Heart right ventricle (tissue), 16 donors: ENCODE results near the gene ETNK2. TPM values are rescaled to one million over a fixed set of nuclear protein-coding genes. Genes with fewer than 3 reads are reported as not detected.

ENCODE experiments used
- ATAC-seq, 8 donors: fragments of 200-7000 bp; cut with Tn5 transposase; one replicate each; pipeline ENCODE4 v1.9.1; 2020; ENCODE audit warnings: mild to moderate bottlenecking in 8 of 8, moderate library complexity in 8 of 8, moderate number of reproducible peaks in 1 of 8
- DNase-seq, 2 donors: peaks; one replicate each; pipeline ENCODE4 v3.0.0-alpha.2; 2020
- H3K27ac ChIP-seq, 10 donors: fragments of 200-600 bp; sonication (generic) in 2 of 10; one replicate each; pipeline versions ENCODE4 v1.5.0 to v1.8.0; 2020 to 2022; ENCODE audit warnings: mild to moderate bottlenecking in 3 of 10
- H3K27me3 ChIP-seq, 7 donors: fragments of 200-600 bp; one replicate each; pipeline ENCODE4 v1.8.0; 2021 to 2022; ENCODE audit warnings: mild to moderate bottlenecking in 2 of 7
- H3K36me3 ChIP-seq, 9 donors: fragments of 200-600 bp; sonication (generic) in 1 of 9; one replicate each; pipeline versions ENCODE4 v1.5.0 to v1.8.0; 2020 to 2022; ENCODE audit warnings: mild to moderate bottlenecking in 2 of 9
- H3K4me1 ChIP-seq, 9 donors: fragments of 200-600 bp; sonication (generic) in 1 of 9; one replicate each; pipeline versions ENCODE4 v1.5.0 to v1.8.0; 2020 to 2022; ENCODE audit warnings: mild to moderate bottlenecking in 4 of 9
- H3K4me3 ChIP-seq, 10 donors: fragments of 200-600 bp; sonication (generic) in 2 of 10; one replicate each; pipeline versions ENCODE4 v1.5.0 to v1.8.0; 2020 to 2022; ENCODE audit warnings: mild to moderate bottlenecking in 7 of 10, moderate library complexity in 2 of 10
- H3K9me3 ChIP-seq, 11 donors: fragments of 200-600 bp in 10 of 11; sonication (generic) in 2 of 11; one replicate each; pipeline versions ENCODE4 v1.5.0 to v1.8.0; 2013 to 2022; ENCODE audit warnings: mild to moderate bottlenecking in 2 of 11, control low read depth in 1 of 11, moderate library complexity in 1 of 11
- WGBS, 2 donors: extraction: QIAGEN DNeasy Blood & Tissue Kit; methylation state at CpG; one replicate each; pipeline ENCODE4 v1.1.7; 2013; ENCODE audit warnings: inconsistent platforms in 1 of 2; 5-methylcytosine and 5-hydroxymethylcytosine counted together
- intact Hi-C, 10 donors: fragments of 100-400 bp; cut with DNase I; formaldehyde crosslinking; loops; one replicate each; pipeline versions ENCODE4 v1.11.1 to v1.14.2; 2022
- polyA plus RNA-seq, 2 donors: library from polyadenylated mRNA; stranded (reverse); fragments of 200-250 nt; gene quantifications; one replicate each; pipeline ENCODE4 v1.2.3, GENCODE V29; 2013
- total RNA-seq, 10 donors: library from RNA; stranded (reverse); fragmentation: NEBNext Ultra II Directional in 3 of 10; extraction: Animal tissue kit (Norgen Biotek cat#: 25700) in 3 of 10; gene quantifications; one replicate each; pipeline versions ENCODE4 v1.2.1 to v1.2.4, GENCODE V29; 2021 to 2023
- TF ChIP-seq, protein P1 (sequence below), 9 donors: fragments of 200-600 bp; sonication (generic) in 2 of 9; IDR thresholded peaks; one replicate each; pipeline versions ENCODE4 v1.5.0 to v1.8.0; 2021 to 2022; ENCODE audit warnings: antibody characterized with exemption in 9 of 9, mild to moderate bottlenecking in 5 of 9, moderate library complexity in 1 of 9
- donor health status: Arrhythmogenic right ventricular cardiomyopathy.
- donor health status: ischemic (EF 13 %, LVEDD 7.1; RV severe dilation, severe dysfunction).
- donor health status: healthy with polysubstance abuse.
- donor health status: DM: no; HTN: yes; CAD: no.
- donor health status: DM: no; HTN: no; CAD: no.
- donor health status: ischemic (EF 25% LVEDD 6.9; RV normal size, moderate dysfunction).
- donor health status: ischemic (EF 25% LVEDD 5.7; RV mildly dilated, moderate dysfunction).
- donor health status: healthy.
- donor health status: DM: yes; HTN: yes; CAD: no.
- donor health status: Ischemic cardiomyopathy.
- donor health status: ischemic (EF 35%, LVEDD 5.7; RV mildly dilated, moderate dysfunction).
- donor health status: nonischemic (EF 11% LVEDD 7.7; RV severe dilation, severe dysfunction).
- donor health status: DM: yes; HTN: yes; CAD: no.
- donor health status: PGD.
- donor health status: ischemic (EF 29% LVEDD 5.4; RV normal size, mild dysfunction).
- donor health status: nonischemic (EF 23%, LVEDD 6.1; RV moderate dilation, normal function).

The ETNK2 gene
- total and polyA plus RNA-seq, 12 donors: 0.47 to 5.2 (median 2.3) TPM

DNA sequence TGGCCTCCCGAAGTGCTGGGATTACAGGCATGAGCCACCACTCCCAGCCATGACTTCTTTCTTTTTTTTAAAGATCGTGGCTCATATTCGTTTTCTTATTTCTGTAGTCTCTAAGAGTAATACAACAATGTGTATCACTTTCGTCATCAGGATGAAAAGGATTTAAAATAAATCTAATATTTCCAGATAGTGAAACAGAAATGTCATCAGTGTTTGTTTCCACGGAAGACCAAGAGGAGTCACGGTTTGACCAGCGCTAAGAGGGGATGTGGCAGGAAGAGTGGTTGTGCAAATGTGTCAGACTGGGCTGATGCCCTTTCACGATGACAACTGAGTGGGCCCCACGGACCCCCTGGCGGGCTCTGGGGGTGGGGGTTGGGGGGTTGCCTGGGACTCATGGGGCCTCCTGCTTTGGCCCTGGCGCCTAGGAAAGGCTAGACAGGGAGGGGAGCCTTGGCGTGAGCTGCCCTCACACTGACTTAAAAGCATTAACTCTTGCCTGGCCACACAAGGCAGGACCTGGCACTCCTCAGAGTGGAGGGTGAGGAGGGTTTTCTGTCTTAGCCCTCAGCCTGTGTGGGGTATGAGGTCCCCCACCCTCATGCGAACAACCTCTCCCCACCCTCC lies 70.6 kb downstream of the ETNK2 start:
- ATAC-seq (no peak), DNase-seq (no peak)
- WGBS, 2 donors: 50 to 63% methylated on average over 13 of the region's 13 CpGs
- Histone ChIP-seq H3K4me1 (peaks cover 15 to 99% (median 61%) of the 10 kb centered on the region in 9 donors), H3K27me3 (peaks cover 0 to 3% (median 0%) of the 10 kb centered on the region in 7 donors), H3K36me3 (peaks cover 0 to 5% (median 0%) of the 10 kb centered on the region in 9 donors), H3K27ac (peak overlapping the region in 5 of 10 donors; percentile 20 to 74 (median 56)), H3K4me3 (no peak overlapping the region), H3K9me3 (no peaks in the 10 kb centered on the region)
- intact Hi-C loops: loop anchor here in 1 of 10 donors (5.0 kb wide), 1 partner anchor 46 kb away; no protein-coding TSS in a partner anchor
- TF ChIP-seq, protein P1, sequence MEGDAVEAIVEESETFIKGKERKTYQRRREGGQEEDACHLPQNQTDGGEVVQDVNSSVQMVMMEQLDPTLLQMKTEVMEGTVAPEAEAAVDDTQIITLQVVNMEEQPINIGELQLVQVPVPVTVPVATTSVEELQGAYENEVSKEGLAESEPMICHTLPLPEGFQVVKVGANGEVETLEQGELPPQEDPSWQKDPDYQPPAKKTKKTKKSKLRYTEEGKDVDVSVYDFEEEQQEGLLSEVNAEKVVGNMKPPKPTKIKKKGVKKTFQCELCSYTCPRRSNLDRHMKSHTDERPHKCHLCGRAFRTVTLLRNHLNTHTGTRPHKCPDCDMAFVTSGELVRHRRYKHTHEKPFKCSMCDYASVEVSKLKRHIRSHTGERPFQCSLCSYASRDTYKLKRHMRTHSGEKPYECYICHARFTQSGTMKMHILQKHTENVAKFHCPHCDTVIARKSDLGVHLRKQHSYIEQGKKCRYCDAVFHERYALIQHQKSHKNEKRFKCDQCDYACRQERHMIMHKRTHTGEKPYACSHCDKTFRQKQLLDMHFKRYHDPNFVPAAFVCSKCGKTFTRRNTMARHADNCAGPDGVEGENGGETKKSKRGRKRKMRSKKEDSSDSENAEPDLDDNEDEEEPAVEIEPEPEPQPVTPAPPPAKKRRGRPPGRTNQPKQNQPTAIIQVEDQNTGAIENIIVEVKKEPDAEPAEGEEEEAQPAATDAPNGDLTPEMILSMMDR (IDR thresholded peaks at IDR 0.05): no peak

Other genes with a start within 250 kb of the ETNK2 start
- 10 to 100 TPM in 8 of 10 donors, 1 to 10 TPM in 2; 7.3 to 18.6 (median 12.1) TPM for gene SOX13, start 78.9 kb downstream of the ETNK2 start, total RNA-seq
- gene SOX13, start 78.9 kb downstream of the ETNK2 start, polyA plus RNA-seq: 10 to 100 TPM in 1 of 2 donors, 1 to 10 TPM in 1; 8.6 to 14.7 TPM
- not detected for gene REN, start 14.3 kb upstream of the ETNK2 start, total RNA-seq
- not detected for gene REN, start 14.3 kb upstream of the ETNK2 start, polyA plus RNA-seq
- gene KISS1, start 44.4 kb upstream of the ETNK2 start, total RNA-seq: not detected
- not detected for gene KISS1, start 44.4 kb upstream of the ETNK2 start, polyA plus RNA-seq
- not detected for gene GOLT1A, start 61.9 kb upstream of the ETNK2 start, total RNA-seq
- under 1 TPM in 1 of 2 donors, not detected in 1; 0.43 TPM for gene GOLT1A, start 61.9 kb upstream of the ETNK2 start, polyA plus RNA-seq
- 10 to 100 TPM in 9 of 10 donors, 1 to 10 TPM in 1; 4.8 to 34.9 (median 19.2) TPM for gene PLEKHA6, start 207.9 kb upstream of the ETNK2 start, total RNA-seq
- gene PLEKHA6, start 207.9 kb upstream of the ETNK2 start, polyA plus RNA-seq: 10 to 100 TPM in 1 of 2 donors, 1 to 10 TPM in 1; 3.3 to 18.2 TPM